Measurements from ENCODE around the gene GNG14. TPM values are rescaled to one million over a fixed set of nuclear protein-coding genes. Genes with fewer than 3 reads are reported as not detected.

The GNG14 gene
- total RNA-seq, 2 donors from 2014 or later = not detected

DNA sequence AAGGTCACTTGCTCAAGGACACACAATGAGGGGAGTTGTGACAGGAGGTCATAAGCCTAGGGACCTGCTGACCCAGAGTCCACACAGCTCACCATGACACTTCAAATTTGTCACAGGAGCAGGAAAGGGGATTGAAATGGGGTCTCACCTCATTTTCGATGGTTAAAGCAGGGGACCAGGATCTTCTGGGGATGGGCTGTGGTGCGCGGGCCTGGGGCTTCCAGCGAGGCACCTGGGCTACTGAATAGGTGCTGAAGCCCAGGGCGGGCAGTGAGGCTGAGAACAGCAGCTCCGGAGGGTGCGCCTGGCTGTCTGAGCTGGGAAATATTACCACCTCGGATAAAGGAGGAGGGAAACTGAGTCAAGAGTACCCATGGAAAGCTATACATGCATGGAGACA, 32.3 kb upstream of the GNG14 start:
- no peak for DNase-seq (ENCODE audit: low spot score)

DNA sequence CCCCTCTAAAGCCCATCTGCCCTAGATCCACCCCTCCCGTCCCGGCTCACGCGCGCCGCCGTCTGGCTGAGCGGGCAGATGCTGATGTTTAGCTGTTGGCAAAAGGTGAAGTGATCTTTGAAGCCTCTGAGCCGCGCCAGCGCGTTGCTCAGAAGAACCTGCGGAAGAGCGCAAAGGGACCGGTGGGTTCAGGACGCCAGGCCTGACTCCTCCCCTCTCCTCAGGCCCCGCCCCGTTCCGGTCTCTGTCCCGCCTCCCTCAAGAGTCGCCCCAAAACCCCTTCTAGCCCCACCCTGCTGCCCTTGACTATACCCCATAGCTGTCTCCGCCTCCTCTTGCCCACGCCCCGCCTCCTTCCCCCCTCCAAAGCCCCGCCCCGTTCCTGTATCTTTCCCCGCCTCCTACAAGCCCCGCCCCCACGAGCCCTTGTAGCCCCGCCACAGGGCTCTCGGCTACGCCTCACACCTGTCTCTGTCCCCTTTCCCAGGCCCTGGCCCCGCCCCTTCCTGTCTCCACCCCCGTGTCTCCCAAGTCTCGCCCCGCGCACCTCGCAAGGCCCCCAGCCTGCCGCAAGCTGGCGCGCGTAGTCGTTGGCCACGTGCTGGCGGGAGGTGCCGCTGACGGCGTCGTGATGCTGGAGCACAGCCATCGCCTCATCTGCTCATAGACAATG, 30.8 kb upstream of the GNG14 start:
- H3K4me1 ChIP-seq = no peaks in the 10 kb centered on the region
- H3K27ac ChIP-seq = no peak overlapping the region
- TF ChIP-seq, protein P1, sequence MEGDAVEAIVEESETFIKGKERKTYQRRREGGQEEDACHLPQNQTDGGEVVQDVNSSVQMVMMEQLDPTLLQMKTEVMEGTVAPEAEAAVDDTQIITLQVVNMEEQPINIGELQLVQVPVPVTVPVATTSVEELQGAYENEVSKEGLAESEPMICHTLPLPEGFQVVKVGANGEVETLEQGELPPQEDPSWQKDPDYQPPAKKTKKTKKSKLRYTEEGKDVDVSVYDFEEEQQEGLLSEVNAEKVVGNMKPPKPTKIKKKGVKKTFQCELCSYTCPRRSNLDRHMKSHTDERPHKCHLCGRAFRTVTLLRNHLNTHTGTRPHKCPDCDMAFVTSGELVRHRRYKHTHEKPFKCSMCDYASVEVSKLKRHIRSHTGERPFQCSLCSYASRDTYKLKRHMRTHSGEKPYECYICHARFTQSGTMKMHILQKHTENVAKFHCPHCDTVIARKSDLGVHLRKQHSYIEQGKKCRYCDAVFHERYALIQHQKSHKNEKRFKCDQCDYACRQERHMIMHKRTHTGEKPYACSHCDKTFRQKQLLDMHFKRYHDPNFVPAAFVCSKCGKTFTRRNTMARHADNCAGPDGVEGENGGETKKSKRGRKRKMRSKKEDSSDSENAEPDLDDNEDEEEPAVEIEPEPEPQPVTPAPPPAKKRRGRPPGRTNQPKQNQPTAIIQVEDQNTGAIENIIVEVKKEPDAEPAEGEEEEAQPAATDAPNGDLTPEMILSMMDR (IDR thresholded peaks at IDR 0.05) = no peak
- H3K9me3 ChIP-seq = no peaks in the 10 kb centered on the region
- H3K27me3 ChIP-seq = no peaks in the 10 kb centered on the region
- DNase-seq (ENCODE audit: low spot score) = no peak
- peaks cover 34% of the 10 kb centered on the region for H3K36me3 ChIP-seq
- no peak overlapping the region for H3K4me3 ChIP-seq

More for the DNA sequence above, 32.3 kb upstream of the GNG14 start:
- Histone ChIP-seq H3K9me3 (no peaks in the 10 kb centered on the region), H3K27ac (no peak overlapping the region), H3K27me3 (no peaks in the 10 kb centered on the region), H3K4me3 (no peak overlapping the region), H3K36me3 (peaks cover 21% of the 10 kb centered on the region), H3K4me1 (no peaks in the 10 kb centered on the region)
- TF ChIP-seq, protein P1 (IDR thresholded peaks at IDR 0.05) = no peak

DNA sequence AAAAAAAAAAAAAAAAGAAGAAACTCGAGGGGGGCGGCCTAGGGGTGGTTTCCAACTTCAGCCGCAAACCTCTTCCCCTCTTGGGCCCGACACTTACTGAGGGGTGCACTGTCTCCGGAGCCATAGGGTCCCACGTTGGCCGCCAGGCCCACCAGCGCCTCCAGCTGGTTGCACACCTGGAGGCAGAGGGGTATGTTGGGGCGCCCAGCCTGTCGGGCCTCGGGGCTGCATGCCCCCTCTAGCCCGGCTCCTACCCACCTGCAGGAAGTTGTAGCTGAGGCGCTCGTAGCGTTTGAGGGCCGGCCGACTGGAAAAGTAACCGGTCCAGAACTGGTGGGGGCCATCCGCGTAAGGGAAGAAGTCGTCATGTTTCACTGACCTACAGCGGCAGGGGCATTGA, 29.8 kb upstream of the GNG14 start:
- Histone ChIP-seq H3K9me3 (no peaks in the 10 kb centered on the region), H3K27me3 (no peaks in the 10 kb centered on the region), H3K4me1 (no peaks in the 10 kb centered on the region), H3K27ac (no peak overlapping the region), H3K4me3 (no peak overlapping the region), H3K36me3 (peaks cover 41% of the 10 kb centered on the region)
- DNase-seq (ENCODE audit: low spot score) = no peak
- TF ChIP-seq, protein P1 (IDR thresholded peaks at IDR 0.05) = no peak

DNA sequence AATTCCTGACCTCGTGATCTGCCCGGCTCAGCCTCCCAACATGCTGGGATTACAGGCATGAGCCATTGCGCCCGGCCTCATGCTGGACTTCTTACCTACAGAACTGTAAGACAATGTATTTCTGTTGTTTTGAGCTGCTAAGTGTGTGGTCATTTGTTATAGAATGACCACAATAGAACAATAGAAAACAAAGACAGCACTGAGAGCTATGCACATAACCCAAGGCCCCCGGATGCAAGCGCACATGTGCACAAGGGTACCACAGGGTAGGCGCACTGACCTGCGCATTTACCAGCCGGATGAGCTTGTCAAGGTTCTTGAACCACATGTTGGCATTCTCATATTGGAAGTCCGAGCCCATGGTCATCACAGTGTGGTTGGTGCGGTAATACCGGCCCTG, 26.8 kb upstream of the GNG14 start:
- no peak for DNase-seq (ENCODE audit: low spot score)
- H3K4me3 ChIP-seq = no peak overlapping the region
- H3K36me3 ChIP-seq = peaks cover 41% of the 10 kb centered on the region
- TF ChIP-seq, protein P1 (IDR thresholded peaks at IDR 0.05) = no peak
- H3K27me3 ChIP-seq = no peaks in the 10 kb centered on the region
- H3K27ac ChIP-seq = no peak overlapping the region
- no peaks in the 10 kb centered on the region for H3K9me3 ChIP-seq
- H3K4me1 ChIP-seq = peaks cover 0 to 7% of the 10 kb centered on the region in 2 donors

DNA sequence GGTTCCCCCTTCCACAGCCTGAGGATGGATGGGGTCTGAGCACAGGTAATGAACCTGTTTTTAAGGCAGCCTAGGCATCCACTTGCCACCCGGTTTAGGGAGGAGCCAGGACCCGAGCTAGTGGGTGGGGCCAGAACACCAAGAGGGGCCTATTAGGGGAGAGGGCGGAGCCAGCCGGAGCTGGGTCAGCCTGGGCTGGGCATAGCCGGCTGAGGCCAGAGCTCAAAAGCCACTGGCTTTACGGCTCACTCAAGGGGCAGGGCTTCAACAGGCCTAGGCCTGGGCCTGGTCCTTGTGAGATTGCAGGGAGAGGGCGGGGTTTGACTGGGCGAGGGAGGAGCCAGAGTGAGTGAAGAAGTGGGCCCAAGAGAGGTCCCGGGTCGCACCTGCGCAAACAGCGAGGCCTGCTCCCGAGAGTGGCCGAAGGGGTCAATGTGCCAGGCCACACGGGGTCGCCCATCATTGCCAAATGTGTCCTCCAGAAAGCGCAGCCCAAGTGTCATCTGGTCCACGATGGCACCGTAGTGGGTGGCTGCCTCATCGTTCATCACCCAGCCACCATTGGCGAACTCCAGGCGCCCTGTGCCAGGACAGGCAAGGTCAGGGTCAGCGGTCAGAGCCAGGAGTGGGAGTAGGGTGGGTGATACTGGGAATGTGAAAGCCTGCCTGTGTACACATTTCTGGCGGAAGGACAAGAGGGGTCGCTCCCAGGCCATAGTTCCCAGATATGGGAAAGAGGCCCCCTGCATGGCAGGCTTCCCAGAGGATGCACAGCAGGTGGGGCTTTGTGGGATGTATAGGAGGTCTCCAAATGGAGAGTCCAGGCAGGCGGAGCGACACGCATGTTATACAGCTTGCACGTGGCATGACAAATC, 23.2 kb upstream of the GNG14 start:
- Histone ChIP-seq H3K4me1 (peaks cover 0 to 30% of the 10 kb centered on the region in 2 donors), H3K9me3 (no peaks in the 10 kb centered on the region), H3K27me3 (no peaks in the 10 kb centered on the region), H3K36me3 (peaks cover 32% of the 10 kb centered on the region), H3K27ac (no peak overlapping the region), H3K4me3 (no peak overlapping the region)
- DNase-seq (ENCODE audit: low spot score) = no peak
- TF ChIP-seq, protein P1 (IDR thresholded peaks at IDR 0.05) = no peak
